NCI-H345 (cell line): ENCODE data around the gene MGAT3.
"Not testable (repeated sequence)": the region's sequence is repeated elsewhere in the genome, so short reads cannot be mapped to it uniquely, and the experiment has no call there.

Source experiments
- DNase-seq: peaks from one replicate; lab custom pipeline; 2025; lab: John Stamatoyannopoulos, UW

The MGAT3 gene

GRCh38 chr22:39513791-39514190 lies 57.0 kb downstream of the MGAT3 start:
- DNase-seq: no peak

- no peak for DNase-seq
These were observed 57.7 kb downstream of the MGAT3 start for GRCh38 chr22:39514373-39514973.

GRCh38 chr22:39515266-39516050 lies 58.6 kb downstream of the MGAT3 start:
- no peak for DNase-seq

GRCh38 chr22:39517470-39517869 lies 60.7 kb downstream of the MGAT3 start:
- no peak for DNase-seq

GRCh38 chr22:39518144-39518786 lies 61.5 kb downstream of the MGAT3 start:
- no peak for DNase-seq

DNA sequence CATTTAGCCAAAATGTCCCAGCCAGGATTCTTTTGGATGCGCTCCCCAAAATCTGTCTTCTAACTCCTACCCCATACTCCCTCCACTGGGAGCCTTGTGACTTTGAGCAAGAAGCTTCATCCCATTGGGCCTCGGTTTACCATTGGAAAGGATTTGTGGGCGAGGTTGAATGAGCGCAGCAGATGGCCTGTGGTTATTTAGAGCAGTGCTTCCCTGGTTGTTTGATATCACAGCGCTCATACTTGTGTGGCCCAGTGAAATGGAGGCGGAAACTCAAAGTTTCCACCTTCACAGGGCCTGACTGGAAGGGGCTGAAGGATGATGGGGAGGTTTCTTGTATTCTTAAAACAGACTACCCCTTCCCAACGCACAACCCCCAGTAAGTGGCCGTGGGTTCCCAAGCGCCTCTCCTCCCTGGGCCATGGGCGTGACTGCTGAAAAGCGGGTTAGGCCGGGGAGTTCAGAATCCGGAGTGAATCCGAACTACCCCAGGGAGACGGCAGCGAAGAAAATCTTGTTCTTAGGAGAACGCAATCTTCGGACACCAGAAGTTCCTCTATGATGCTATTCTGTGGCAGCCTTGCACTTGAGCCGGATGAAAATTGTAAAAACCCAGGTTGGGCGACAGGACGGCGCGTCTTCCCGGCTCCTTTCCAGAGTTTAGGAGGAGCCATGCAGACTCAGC lies 62.3 kb downstream of the MGAT3 start:
- no peak for DNase-seq

- DNase-seq: peak; percentile 97
These were observed 62.9 kb downstream of the MGAT3 start for GRCh38 chr22:39519681-39520225.

- peak; percentile 88 for DNase-seq
These were observed 63.7 kb downstream of the MGAT3 start, which contains the start of gene ATF4 for GRCh38 chr22:39520226-39521105. ATF4 (plus strand) TSS chr22:39520562; CDS start chr22:39521446, 884 bp downstream.

DNA sequence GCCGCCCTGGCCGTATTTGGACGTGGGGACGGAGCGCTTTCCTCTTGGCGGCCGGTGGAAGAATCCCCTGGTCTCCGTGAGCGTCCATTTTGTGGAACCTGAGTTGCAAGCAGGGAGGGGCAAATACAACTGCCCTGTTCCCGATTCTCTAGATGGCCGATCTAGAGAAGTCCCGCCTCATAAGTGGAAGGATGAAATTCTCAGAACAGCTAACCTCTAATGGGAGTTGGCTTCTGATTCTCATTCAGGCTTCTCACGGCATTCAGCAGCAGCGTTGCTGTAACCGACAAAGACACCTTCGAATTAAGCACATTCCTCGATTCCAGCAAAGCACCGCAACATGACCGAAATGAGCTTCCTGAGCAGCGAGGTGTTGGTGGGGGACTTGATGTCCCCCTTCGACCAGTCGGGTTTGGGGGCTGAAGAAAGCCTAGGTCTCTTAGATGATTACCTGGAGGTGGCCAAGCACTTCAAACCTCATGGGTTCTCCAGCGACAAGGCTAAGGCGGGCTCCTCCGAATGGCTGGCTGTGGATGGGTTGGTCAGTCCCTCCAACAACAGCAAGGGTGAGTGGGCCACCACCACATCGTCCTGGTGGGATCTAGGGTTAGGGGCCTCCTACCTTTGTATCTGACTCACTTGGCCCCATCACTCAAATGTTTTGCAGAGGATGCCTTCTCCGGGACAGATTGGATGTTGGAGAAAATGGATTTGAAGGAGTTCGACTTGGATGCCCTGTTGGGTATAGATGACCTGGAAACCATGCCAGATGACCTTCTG lies 64.5 kb downstream of the MGAT3 start:
- DNase-seq: peak; percentile 37

DNA sequence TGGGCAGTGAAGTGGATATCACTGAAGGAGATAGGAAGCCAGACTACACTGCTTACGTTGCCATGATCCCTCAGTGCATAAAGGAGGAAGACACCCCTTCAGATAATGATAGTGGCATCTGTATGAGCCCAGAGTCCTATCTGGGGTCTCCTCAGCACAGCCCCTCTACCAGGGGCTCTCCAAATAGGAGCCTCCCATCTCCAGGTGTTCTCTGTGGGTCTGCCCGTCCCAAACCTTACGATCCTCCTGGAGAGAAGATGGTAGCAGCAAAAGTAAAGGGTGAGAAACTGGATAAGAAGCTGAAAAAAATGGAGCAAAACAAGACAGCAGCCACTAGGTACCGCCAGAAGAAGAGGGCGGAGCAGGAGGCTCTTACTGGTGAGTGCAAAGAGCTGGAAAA lies 65.3 kb downstream of the MGAT3 start:
- not testable (repeated sequence) for DNase-seq

GRCh38 chr22:39522567-39523300 lies 65.9 kb downstream of the MGAT3 start:
- peak; percentile 75 for DNase-seq

DNA sequence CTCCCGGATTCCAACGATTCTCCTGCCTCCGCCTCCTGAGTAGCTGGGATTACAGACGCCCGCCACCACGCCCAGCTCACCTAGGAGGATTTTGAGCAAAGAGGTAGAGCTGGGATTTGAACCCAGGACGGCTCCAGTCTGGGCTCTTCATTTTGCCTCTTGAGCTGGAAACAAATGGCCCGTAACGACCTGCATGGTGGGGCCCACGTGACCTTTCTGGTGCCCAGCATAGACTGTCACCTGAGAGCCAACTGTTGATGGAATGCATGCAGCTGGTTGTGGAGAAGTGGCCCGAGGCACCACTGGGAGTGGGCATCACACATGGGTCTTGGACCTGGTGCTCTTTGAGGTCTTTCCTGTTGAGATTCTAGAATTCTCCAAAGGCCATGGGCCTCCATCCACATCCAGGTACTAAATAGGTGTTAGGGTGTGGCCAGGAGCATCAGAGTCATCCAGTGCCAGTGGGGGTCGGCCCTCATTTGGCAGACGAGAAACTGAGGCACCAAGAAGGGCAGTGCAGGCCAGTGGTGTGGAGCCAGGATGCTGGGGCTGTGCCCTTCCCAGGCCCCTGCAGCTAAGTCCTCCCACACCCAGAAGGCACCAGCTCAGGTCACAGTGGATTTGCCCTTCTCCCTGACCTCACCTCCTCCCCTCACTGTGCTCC lies 67.4 kb downstream of the MGAT3 start:
- no peak for DNase-seq

DNA sequence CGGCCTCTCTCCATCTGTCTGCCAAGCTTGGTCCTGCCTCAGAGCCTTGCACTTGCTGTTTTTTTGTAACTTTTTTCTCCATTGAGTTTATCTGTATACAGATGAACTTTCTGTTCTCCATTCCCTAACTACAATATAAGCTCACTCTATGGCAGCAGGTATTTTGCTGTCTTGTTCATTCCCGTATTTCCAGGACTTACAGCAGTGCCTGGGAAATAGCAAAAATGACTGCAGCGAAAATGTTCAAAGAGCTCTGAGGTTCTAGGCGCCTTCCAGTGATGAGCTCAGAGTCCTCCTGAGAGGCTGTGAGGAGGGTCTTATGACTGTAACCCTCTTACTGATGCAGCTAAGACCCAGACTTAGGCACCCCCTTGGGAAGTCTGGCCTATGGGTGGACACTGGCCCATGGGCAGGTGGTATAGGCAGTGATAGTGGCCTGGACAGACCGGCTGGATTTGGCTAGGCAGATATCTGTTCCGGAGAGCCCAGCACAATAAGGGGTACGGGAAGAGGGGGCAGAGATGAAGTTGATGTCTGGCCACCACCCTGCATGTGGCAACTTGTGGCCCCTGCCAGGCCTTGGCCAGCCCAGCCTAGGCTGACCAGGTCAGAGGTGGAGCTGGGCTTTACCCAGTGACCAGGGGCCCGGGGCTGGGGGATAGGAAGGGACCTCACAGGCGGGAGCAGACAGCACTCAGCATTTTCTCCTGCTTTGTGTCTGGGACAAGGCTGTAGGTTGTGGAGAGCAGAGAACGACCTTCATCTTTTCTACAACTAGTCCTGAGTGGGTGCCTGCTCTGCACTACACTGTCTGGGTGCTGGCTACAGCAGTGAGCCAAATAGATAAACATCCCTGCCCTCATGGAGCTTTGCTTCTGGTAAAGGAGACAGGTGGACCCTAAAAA lies 68.2 kb downstream of the MGAT3 start:
- no peak for DNase-seq

DNA sequence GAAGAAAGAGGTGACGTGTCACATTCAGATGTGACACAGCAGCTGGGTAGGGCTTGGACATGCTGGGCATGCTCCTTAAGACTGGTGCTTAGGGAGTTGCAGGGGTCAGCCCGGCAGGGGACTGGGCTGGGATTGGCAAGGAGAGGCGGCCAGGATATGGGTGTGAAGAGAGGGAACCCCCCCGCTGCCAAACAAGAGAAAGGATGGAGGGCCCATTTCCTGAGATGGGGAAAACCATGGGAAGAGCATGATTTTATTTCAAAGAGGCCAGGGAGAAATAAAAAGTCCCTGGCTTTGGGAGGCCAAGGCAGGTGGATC lies 68.8 kb downstream of the MGAT3 start:
- DNase-seq: no peak

GRCh38 chr22:39526736-39527171 lies 69.9 kb downstream of the MGAT3 start:
- DNase-seq: no peak

DNA sequence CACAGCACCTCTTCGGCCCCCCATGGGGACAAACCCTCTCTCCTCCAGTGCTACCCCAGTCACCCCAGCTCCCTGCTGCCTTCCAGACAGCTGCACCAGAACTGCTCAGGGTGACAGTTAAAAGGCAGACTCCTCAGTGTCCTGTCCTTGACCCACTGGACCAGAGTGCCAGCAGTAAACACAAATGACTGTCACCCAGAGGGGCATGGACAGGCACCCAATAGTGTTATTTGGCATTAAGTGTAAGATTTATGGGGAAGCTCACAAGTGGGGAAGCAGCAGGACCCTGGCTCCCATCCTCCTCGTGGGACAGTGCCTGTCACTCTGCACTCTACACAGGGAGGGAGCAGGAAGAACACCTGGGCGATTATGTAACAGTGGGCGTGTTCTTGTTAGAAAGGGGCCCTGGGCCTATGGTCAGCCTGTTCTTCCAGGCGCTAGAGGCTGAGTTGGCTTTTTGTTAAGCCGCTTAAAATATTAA lies 70.7 kb downstream of the MGAT3 start:
- DNase-seq: peak; percentile 12

DNA sequence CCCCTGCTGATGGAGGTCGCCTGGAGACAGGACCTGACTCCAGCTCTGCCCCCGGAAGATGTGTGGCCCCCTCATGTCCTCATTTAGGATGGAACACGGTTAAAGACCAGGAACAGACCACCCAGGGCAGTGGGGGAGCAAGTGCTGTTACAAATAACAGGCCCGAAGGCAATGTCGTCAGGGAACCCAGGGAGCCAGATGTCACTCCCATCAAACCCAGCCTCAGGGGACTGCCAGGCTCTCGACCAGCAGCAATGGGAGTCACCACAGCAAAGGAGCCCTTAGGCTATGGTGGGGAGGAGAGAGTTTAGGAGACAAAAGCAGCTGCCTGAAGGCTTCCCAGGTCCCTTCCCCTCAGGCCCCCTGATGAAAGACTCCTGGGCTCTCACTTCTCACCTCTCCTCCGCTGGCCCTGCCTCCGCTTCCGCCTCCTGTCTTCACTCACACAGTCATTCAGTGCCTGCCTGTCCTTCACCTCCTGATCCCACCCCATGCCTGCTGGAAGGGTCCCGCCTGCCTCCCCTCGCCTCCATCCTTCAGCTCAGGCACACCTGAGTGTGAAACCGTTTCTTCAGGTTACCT lies 71.4 kb downstream of the MGAT3 start:
- DNase-seq: peak; percentile 59
